GM23248 (cell line): ENCODE results near the gene PDE8A. TPM values are rescaled to one million over a fixed set of nuclear protein-coding genes. Genes with fewer than 3 reads are reported as not detected.

Experiments
- DNase-seq: peaks from one replicate; pipeline ENCODE4 v3.0.0-alpha.2; 2015
- H2AFZ ChIP-seq: fragments of 200-600 bp; sonication (generic); 2 replicates; pipeline ENCODE4 v1.6.1; 2016; ENCODE audit warnings: antibody characterized with exemption
- H3F3A ChIP-seq: fragments of 200-600 bp; sonication (generic); 2 replicates; pipeline ENCODE4 v1.6.1; 2016; ENCODE audit warnings: mild to moderate bottlenecking, antibody characterized with exemption, mixed run types; ENCODE audit not compliant: insufficient read depth
- H3K27ac ChIP-seq: fragments of 200-600 bp; sonication (generic); 2 replicates; pipeline ENCODE4 v1.5.1; 2016; ENCODE audit warnings: mild to moderate bottlenecking
- H3K27me3 ChIP-seq: fragments of 200-600 bp; sonication (generic); replicated peaks from 2 replicates; pipeline ENCODE4 v1.6.1; 2016; ENCODE audit warnings: mild to moderate bottlenecking; ENCODE audit not compliant: insufficient read depth
- H3K36me3 ChIP-seq: fragments of 200-600 bp; sonication (generic); 2 replicates; pipeline ENCODE4 v1.6.1; 2016; ENCODE audit warnings: low read depth, mild to moderate bottlenecking
- H3K4me1 ChIP-seq: fragments of 200-600 bp; sonication (generic); 2 replicates; pipeline ENCODE4 v1.6.1; 2016; ENCODE audit warnings: mild to moderate bottlenecking; ENCODE audit not compliant: insufficient read depth
- H3K4me2 ChIP-seq: fragments of 200-600 bp; sonication (generic); one replicate; pipeline ENCODE4 v1.6.1; 2016; ENCODE audit warnings: mild to moderate bottlenecking; ENCODE audit not compliant: unreplicated experiment
- H3K4me3 ChIP-seq: fragments of 200-600 bp; sonication (generic); 2 replicates; pipeline ENCODE4 v1.5.1; 2016; ENCODE audit warnings: mild to moderate bottlenecking
- H3K79me2 ChIP-seq: fragments of 200-600 bp; sonication (generic); 2 replicates; pipeline ENCODE4 v1.6.1; 2016; ENCODE audit warnings: mild to moderate bottlenecking; ENCODE audit not compliant: insufficient read depth
- H3K9ac ChIP-seq: fragments of 200-600 bp; sonication (generic); 2 replicates; pipeline ENCODE4 v1.6.1; 2016; ENCODE audit warnings: mild to moderate bottlenecking
- H3K9me2 ChIP-seq: fragments of 200-600 bp; sonication (generic); 2 replicates; pipeline ENCODE4 v1.6.1; 2016; ENCODE audit warnings: mixed run types, mild to moderate bottlenecking, moderate library complexity; ENCODE audit not compliant: insufficient read depth
- H3K9me3 ChIP-seq: fragments of 200-600 bp; sonication (generic); one replicate; pipeline ENCODE4 v1.6.1; 2017; ENCODE audit warnings: low read depth
- H4K20me1 ChIP-seq: fragments of 200-600 bp; sonication (generic); 2 replicates; pipeline ENCODE4 v1.6.0; 2016; ENCODE audit not compliant: insufficient read depth
- EZH2 ChIP-seq: fragments of 200-600 bp; sonication (generic); IDR thresholded peaks from 2 replicates; pipeline ENCODE4 v1.6.1; 2018; ENCODE audit warnings: antibody characterized with exemption, mild to moderate bottlenecking; ENCODE audit not compliant: insufficient read depth, poor library complexity, severe bottlenecking
- EZH2phosphoT487 ChIP-seq: fragments of 200-600 bp; sonication (generic); IDR thresholded peaks from 2 replicates; pipeline ENCODE4 v1.6.1; 2018; ENCODE audit warnings: antibody characterized with exemption, moderate library complexity, mild to moderate bottlenecking, low read depth; ENCODE audit not compliant: insufficient read depth
- WGBS, 2 experiments: methylation state at CpG; one replicate each; pipeline ENCODE4 v1.1.6; 2015 to 2017; ENCODE audit warnings: low lambda C conversion rate in 2 of 2, low coverage in 1 of 2; ENCODE audit errors: missing lambda C conversion rate in 2 of 2; 5-methylcytosine and 5-hydroxymethylcytosine counted together
- in situ Hi-C: fragments of 300-500 bp; cut with MboI; formaldehyde crosslinking; loops from 2 replicates; pipeline ENCODE4 v1.15.0; 2020
- polyA plus RNA-seq: library from polyadenylated mRNA; unstranded; fragments of >200 nt; fragmentation: Nextera tagmentation; extraction: Ambion mirVana; gene quantifications from 2 replicates; pipeline ENCODE4 v1.2.1, GENCODE V29; 2016
- total RNA-seq: library from RNA; depleted of rRNA; stranded (reverse); fragments of >200 nt; shearing (Covaris generic); gene quantifications from 2 replicates; pipeline ENCODE4 v1.2.3, GENCODE V29; 2014

PDE8A gene
- total and polyA plus RNA-seq, 2 experiments from 2014 or later = 13.9 to 22.7 TPM

DNA sequence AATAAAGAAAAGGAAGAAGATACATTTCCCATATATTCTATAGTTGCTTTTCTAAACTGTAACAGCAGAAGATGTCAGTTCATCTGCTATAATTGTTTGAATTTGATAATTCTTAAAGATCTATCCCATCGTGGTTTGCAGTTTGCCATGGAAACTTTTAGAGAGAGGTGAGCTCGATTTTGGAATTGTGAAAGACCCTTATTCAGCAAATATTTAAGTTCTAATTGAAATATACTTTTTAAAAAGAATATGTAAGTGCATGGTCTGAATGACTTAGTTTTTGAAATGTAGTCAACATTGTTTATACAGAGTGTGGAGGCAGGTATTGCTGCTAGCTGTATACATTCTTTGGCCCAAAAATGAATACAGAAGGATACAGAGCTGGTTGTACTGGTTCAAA lies 127.7 kb downstream of the PDE8A start:
- Histone ChIP-seq H3K79me2 (no peaks in the 10 kb centered on the region), H3K4me3 (no peak overlapping the region), H4K20me1 (no peaks in the 10 kb centered on the region), H3K27me3 (no peaks in the 10 kb centered on the region), H3F3A (no peaks in the 10 kb centered on the region), H3K9ac (no peak overlapping the region), H3K9me2 (no peaks in the 10 kb centered on the region), H3K4me1 (no peaks in the 10 kb centered on the region), H3K4me2 (no peak overlapping the region), H3K9me3 (no peaks in the 10 kb centered on the region), H3K36me3 (peaks cover 9% of the 10 kb centered on the region; the same call in 1 of the 2 replicates), H3K27ac (no peak overlapping the region), H2AFZ (no peak overlapping the region)
- no peak for DNase-seq
- TF ChIP-seq EZH2 (no peak), EZH2phosphoT487 (no peak)
- in situ Hi-C loops = no loop called here
- 72 to 74% methylated on average over 2 of the region's 2 CpGs for WGBS, 2 experiments

DNA sequence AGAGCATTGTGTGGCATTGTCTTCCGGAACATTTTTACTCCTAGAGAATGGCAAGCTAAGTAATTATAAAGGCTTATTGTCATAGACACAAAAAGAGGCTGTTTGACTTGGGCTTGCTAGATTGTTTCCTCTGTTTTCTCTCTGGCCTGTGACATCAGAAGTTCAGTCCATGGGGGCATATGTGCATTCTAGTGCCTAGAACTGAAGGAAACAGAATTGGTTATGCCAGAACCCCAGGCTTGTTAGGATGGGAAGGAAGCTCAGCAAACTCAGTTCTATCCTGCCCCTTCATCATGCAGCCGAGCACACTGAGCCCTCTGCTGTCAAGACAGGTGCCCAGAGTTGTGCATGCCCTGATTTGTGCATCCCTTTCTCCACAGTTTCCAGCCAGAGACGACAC lies 131.3 kb downstream of the PDE8A start:
- TF ChIP-seq EZH2phosphoT487 (no peak), EZH2 (no peak)
- Histone ChIP-seq H3F3A (no peaks in the 10 kb centered on the region), H3K27me3 (no peaks in the 10 kb centered on the region), H3K9me2 (no peaks in the 10 kb centered on the region), H4K20me1 (no peaks in the 10 kb centered on the region), H3K9me3 (no peaks in the 10 kb centered on the region), H3K4me2 (no peak overlapping the region), H3K27ac (no peak overlapping the region), H3K4me3 (no peak overlapping the region), H2AFZ (no peak overlapping the region), H3K79me2 (no peaks in the 10 kb centered on the region), H3K9ac (no peak overlapping the region), H3K4me1 (no peaks in the 10 kb centered on the region), H3K36me3 (peaks cover 9% of the 10 kb centered on the region; the same call in 1 of the 2 replicates)
- 42 to 57% methylated on average over 3 of the region's 3 CpGs for WGBS, 2 experiments
- DNase-seq = no peak
- in situ Hi-C loops = no loop called here

DNA sequence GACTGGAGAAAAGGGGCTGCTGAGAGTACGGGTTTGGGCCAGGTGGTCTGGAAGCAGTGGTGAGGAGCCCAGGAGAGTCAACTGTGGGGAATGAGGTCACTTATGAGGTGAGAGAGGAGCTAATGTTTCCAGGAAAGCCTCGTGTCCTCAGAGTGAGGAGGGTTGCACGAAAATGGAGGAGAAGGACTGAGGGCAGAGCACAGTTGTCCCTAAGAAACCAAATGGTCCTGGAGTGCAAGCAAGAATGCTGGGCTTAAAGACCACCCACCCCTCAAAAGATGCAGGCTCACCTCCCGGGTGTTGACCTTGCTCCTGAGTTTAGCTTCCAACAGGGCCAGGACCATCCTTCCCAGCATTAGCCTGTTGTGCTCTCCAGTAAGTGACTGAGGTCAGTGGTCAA lies 133.2 kb downstream of the PDE8A start:
- no peaks in the 10 kb centered on the region for H3K4me1 ChIP-seq
- no peak overlapping the region for H2AFZ ChIP-seq
- in situ Hi-C loops = no loop called here
- no peak for DNase-seq
- H3F3A ChIP-seq = no peaks in the 10 kb centered on the region
- H3K4me2 ChIP-seq = no peak overlapping the region
- no peak overlapping the region for H3K4me3 ChIP-seq
- WGBS, 2 experiments = 87 to 93% methylated on average over 3 to 4 of the region's 4 CpGs
- no peaks in the 10 kb centered on the region for H3K27me3 ChIP-seq
- no peak overlapping the region for H3K27ac ChIP-seq
- no peaks in the 10 kb centered on the region for H3K79me2 ChIP-seq
- no peaks in the 10 kb centered on the region for H3K9me3 ChIP-seq
- H3K9ac ChIP-seq = no peak overlapping the region
- H3K9me2 ChIP-seq = no peaks in the 10 kb centered on the region
- no peaks in the 10 kb centered on the region for H4K20me1 ChIP-seq
- TF ChIP-seq EZH2 = no peak
- TF ChIP-seq EZH2phosphoT487 = no peak
- H3K36me3 ChIP-seq = peaks cover under 1% of the 10 kb centered on the region; the same call in 1 of the 2 replicates

DNA sequence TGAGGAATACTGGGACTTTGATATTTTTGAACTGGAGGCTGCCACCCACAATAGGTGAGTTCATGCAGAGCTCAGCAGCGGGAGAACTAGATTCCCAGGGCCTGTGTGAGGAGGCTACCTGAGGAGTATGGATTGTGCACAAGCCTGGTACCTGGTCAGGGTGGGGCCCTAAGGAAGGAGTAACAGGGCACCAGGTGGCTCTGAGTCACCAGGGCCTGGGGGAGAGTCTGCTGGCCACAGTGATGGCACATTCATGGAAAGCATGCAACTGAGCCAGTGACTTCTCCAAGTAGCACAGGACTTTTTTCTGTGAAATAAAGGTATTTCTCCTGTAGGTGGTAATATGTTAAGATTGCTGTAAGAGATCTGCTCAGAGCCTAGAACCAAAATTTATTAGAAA lies 134.4 kb downstream of the PDE8A start:
- Histone ChIP-seq H3K9me2 (no peaks in the 10 kb centered on the region), H3K4me3 (no peak overlapping the region), H3K36me3 (peaks cover 4% of the 10 kb centered on the region; the same call in 1 of the 2 replicates), H4K20me1 (no peaks in the 10 kb centered on the region), H3K4me1 (no peaks in the 10 kb centered on the region), H3K9ac (no peak overlapping the region), H3K27me3 (no peaks in the 10 kb centered on the region), H3K79me2 (no peaks in the 10 kb centered on the region), H2AFZ (no peak overlapping the region), H3K4me2 (no peak overlapping the region), H3K9me3 (no peaks in the 10 kb centered on the region), H3K27ac (no peak overlapping the region), H3F3A (no peaks in the 10 kb centered on the region)
- in situ Hi-C loops = no loop called here
- TF ChIP-seq EZH2 = no peak
- TF ChIP-seq EZH2phosphoT487 = no peak
- WGBS, 2 experiments = 95% methylated on average over 1 of the region's 1 CpG
- no peak for DNase-seq

DNA sequence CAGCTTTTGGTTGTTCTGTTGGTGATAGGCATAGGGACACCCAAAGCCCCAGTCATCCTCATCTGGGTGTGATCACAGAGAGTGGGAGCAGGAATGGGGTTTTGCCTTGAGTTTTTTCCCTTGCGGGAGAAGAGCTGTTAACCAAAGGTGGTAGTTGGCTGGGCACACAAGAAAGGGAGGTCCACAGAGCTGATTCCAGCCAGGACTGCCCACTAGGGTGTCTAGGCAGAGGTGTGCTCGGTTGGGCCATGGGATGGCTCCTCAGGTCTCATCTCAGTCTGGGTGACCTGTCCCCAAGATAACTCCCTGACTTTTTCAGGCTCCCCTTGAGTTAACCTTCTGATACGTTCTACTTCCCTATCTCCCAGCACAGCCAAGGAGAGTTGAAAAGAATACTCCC lies 134.8 kb downstream of the PDE8A start:
- Histone ChIP-seq H3K36me3 (peaks cover 7% of the 10 kb centered on the region; the same call in 1 of the 2 replicates), H3K9ac (no peak overlapping the region), H3K4me1 (no peaks in the 10 kb centered on the region), H3K79me2 (no peaks in the 10 kb centered on the region), H3K4me3 (no peak overlapping the region), H3K9me2 (no peaks in the 10 kb centered on the region), H3K4me2 (no peak overlapping the region), H3K27ac (no peak overlapping the region), H3K27me3 (no peaks in the 10 kb centered on the region), H2AFZ (no peak overlapping the region), H4K20me1 (no peaks in the 10 kb centered on the region), H3F3A (no peaks in the 10 kb centered on the region), H3K9me3 (no peaks in the 10 kb centered on the region)
- WGBS, 2 experiments = 98 to 100% methylated on average over 3 of the region's 3 CpGs
- in situ Hi-C loops = no loop called here
- TF ChIP-seq EZH2 = no peak
- TF ChIP-seq EZH2phosphoT487 = no peak
- no peak for DNase-seq
